ENCODE data around the gene LSM3.

DNA sequence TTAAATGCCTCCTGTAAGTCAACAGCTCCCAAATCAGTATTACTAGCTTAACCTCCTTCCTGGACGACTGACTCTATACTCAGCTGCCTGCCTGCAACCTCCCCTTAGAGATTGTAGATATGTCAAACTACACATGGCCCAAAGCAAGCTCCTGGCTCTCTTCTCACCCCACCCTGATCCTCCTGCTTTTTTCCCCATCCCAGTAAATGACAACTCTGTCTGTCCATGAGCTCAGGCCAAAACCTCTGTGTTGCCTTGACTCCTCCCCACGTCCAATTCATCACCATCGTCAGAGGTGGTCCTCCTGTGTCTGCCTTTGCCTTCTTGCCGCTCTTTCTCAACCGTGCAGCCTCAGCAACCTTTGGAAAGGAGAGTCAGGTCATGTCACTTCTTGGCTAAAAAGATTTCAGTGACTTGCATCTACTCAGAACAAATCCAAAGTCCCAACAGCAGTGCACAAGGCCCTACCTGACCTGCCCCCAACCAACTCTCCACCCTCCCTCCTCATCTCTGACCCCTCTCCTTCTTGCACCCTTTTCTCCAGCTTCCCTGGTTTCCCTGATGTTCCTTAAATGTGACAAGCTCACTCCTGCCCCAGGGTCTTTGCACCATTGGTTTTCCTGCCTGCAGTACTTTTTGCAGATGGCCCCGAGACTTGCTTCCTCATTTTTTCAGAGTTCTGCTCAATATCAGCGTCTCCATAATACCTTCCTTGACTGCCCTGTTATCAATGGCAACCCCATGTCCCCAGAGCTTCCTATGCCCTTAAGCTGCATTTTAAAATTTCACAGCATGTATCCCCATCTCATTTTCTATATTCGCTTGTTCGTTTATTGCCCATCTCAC lies 52.8 kb downstream of the LSM3 start:
- TF ChIP-seq, protein P1, sequence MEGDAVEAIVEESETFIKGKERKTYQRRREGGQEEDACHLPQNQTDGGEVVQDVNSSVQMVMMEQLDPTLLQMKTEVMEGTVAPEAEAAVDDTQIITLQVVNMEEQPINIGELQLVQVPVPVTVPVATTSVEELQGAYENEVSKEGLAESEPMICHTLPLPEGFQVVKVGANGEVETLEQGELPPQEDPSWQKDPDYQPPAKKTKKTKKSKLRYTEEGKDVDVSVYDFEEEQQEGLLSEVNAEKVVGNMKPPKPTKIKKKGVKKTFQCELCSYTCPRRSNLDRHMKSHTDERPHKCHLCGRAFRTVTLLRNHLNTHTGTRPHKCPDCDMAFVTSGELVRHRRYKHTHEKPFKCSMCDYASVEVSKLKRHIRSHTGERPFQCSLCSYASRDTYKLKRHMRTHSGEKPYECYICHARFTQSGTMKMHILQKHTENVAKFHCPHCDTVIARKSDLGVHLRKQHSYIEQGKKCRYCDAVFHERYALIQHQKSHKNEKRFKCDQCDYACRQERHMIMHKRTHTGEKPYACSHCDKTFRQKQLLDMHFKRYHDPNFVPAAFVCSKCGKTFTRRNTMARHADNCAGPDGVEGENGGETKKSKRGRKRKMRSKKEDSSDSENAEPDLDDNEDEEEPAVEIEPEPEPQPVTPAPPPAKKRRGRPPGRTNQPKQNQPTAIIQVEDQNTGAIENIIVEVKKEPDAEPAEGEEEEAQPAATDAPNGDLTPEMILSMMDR (IDR thresholded peaks at IDR 0.05), result no peak
- no peak for TF ChIP-seq POLR2A (IDR thresholded peaks at IDR 0.05)

Data from heart left ventricle (tissue), 13 donors.